ENCODE results near the gene BRME1. TPM values are rescaled to one million over a fixed set of nuclear protein-coding genes. Genes with fewer than 3 reads are reported as not detected.
A peak's percentile ranks its signal among the peaks of the same experiment; 100 is the strongest.

The BRME1 gene
- total RNA-seq, 1 donor from 2014 or later = 2.9 TPM

DNA sequence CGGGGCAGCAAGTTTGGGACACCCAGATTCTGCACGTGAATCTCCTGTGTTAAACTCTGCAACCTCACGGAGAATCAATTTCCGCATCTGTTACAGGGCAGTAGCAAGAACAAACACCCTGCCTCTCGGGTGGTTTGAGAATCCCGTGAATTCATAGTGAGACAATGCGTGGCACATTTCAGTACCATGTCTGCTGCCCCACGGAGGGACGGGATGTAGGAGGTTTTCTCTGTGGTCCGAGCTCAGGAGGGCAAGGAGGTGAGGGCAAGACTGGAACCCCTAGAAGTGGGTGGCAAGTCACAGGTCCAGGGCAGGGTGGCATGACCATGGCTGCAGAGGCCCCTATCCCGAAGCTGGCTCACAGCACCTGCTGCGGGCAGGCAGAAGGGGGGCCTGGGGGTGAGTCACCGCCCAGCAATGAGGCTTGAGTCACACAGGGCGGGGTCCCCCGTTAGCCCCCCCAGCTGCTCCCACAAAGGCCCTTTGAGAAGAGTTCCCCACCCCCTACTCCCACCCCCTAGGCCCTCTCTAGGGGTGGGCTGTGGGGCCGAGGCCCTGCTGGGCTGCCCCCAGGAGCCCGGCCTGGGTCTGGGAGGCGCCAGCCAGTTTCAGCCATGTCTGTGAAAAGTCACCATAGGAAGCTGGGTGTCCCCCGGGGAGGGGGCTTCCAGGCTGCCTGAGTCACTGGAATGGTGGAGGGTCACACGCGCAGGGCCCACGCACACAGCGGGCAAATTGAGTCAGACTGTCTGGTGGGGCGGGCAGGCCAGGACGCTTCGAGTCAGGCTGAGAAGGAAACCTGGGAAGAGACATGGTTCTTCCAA is 54.8 kb downstream of the BRME1 start:
- peaks cover 72% of the 10 kb centered on the region for H3K4me1 Mint-ChIP-seq (ENCODE audit: low read depth)
- H3K9me3 Mint-ChIP-seq (ENCODE audit: low read depth) = no peaks in the 10 kb centered on the region
- no peak for TF ChIP-seq CTCF (IDR thresholded peaks at IDR 0.05)
- peak overlapping the region; percentile 61 for H3K4me3 Mint-ChIP-seq (ENCODE audit: unreplicated experiment)
- H3K27me3 Mint-ChIP-seq (ENCODE audit: low read depth) = no peaks in the 10 kb centered on the region
- peak overlapping the region; percentile 100 for H3K27ac Mint-ChIP-seq (ENCODE audit: unreplicated experiment)
- DNase-seq (ENCODE audit: low spot score) = no peak
- no peaks in the 10 kb centered on the region for H3K36me3 Mint-ChIP-seq (ENCODE audit: low read depth)

GRCh38 chr19:13849991-13850909 is 55.7 kb downstream of the BRME1 start:
- no peak for TF ChIP-seq CTCF (IDR thresholded peaks at IDR 0.05)
- Mint-ChIP-seq H3K9me3 (ENCODE audit: low read depth) (no peaks in the 10 kb centered on the region), H3K27me3 (ENCODE audit: low read depth) (no peaks in the 10 kb centered on the region), H3K4me3 (ENCODE audit: unreplicated experiment) (peak overlapping the region; percentile 61), H3K36me3 (ENCODE audit: low read depth) (no peaks in the 10 kb centered on the region), H3K27ac (ENCODE audit: unreplicated experiment) (peak overlapping the region; percentile 100), H3K4me1 (ENCODE audit: low read depth) (peaks cover 73% of the 10 kb centered on the region)
- no peak for DNase-seq (ENCODE audit: low spot score)

DNA sequence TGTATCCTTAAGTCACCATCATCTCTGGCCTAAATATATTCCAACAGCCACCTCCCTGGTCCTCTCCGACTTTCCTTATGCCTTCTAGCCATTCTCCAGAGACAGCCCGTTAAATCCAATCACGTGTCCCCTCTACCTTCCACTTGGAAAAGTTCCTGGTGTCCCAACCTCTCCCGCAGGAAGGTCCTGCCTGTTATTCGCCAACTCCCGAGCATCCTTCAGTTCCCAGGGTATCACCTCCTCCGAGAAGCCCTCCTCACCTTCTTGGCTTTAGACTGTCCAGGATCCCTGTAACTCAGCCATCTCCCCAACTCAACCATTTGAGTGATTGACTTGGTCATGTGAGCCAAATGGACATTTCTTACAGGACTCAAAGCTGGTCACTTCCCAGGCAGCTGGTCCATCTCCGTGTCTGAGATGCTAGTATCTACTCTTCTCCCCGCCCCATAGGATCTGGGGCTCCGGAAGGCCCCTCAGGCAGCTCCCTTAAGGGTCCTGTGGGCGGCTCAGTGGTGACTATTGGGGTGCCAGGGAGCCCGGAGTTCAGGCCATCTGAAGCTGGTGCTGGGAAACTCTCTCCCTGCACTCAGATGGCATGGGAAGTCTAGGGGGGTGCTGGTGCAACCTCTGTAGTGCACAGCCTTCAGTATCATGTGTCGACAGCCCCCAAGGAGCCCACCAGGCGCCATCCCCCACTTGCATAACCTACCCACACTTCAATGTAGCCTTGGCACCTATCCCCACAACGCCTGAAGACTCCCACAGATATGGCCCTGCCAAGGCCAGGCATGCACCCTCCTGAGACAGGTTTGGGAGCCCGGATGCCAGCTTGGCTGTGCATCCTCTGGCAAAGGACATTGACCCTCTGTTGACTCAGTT is 56.9 kb downstream of the BRME1 start:
- TF ChIP-seq CTCF (IDR thresholded peaks at IDR 0.05) = no peak
- Mint-ChIP-seq H3K27ac (ENCODE audit: unreplicated experiment) (peak overlapping the region; percentile 100), H3K36me3 (ENCODE audit: low read depth) (no peaks in the 10 kb centered on the region), H3K9me3 (ENCODE audit: low read depth) (no peaks in the 10 kb centered on the region), H3K4me1 (ENCODE audit: low read depth) (peaks cover 73% of the 10 kb centered on the region), H3K4me3 (ENCODE audit: unreplicated experiment) (no peak overlapping the region), H3K27me3 (ENCODE audit: low read depth) (no peaks in the 10 kb centered on the region)
- no peak for DNase-seq (ENCODE audit: low spot score)

GRCh38 chr19:13848340-13848677 is 57.6 kb downstream of the BRME1 start:
- DNase-seq (ENCODE audit: low spot score) = no peak
- Mint-ChIP-seq H3K4me1 (ENCODE audit: low read depth) (peaks cover 75% of the 10 kb centered on the region), H3K4me3 (ENCODE audit: unreplicated experiment) (no peak overlapping the region), H3K36me3 (ENCODE audit: low read depth) (no peaks in the 10 kb centered on the region), H3K27me3 (ENCODE audit: low read depth) (no peaks in the 10 kb centered on the region), H3K27ac (ENCODE audit: unreplicated experiment) (peak overlapping the region; percentile 100), H3K9me3 (ENCODE audit: low read depth) (no peaks in the 10 kb centered on the region)
- no peak for TF ChIP-seq CTCF (IDR thresholded peaks at IDR 0.05)

Measured in chondrocyte (in vitro differentiated cells).